ENCODE results near the gene GIGYF2.

DNA sequence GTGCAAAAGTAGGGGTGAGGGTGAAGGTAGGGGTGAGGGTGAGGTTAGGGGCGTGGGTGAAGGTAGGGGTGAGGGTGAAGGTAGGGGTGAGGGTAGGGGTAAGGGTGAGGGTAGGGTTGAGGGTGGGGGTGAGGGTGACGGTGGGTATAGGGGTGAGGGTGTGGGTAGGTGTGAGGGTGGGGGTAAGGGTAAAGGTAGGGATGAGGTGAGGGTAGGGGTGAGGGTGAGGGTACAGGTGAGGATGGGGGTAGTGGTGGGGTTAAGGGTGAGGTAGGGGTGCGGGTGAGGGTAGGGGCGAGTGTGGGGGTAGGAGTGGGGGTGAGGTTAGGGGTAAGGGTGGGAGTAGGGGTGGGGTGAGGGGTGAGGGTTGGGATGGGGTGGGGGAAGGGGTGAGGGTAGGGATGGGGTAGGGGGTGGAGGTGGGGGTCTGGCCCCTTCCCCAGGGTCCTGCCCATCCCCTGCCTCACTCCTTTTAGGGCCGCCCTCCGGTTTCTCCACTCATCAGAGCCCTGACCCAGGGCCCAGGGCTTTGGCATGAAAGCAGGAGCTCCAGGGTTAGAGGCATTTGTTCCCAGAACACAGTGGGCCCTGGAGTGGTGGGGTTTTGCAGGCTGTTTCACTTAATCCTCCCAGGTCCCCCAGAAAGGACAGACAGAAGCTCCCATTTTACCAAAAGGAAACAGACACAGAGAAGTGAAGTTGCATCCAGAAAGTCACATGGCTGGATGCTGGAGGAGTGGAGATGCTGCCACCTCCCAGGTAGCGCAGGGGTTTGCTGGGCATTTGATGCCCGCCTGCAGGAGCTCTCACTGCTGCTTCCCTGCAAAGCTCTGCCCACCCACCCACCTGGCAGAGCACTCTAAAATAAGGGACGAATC lies 199.8 kb downstream of the GIGYF2 start:
- TF ChIP-seq, protein P1, sequence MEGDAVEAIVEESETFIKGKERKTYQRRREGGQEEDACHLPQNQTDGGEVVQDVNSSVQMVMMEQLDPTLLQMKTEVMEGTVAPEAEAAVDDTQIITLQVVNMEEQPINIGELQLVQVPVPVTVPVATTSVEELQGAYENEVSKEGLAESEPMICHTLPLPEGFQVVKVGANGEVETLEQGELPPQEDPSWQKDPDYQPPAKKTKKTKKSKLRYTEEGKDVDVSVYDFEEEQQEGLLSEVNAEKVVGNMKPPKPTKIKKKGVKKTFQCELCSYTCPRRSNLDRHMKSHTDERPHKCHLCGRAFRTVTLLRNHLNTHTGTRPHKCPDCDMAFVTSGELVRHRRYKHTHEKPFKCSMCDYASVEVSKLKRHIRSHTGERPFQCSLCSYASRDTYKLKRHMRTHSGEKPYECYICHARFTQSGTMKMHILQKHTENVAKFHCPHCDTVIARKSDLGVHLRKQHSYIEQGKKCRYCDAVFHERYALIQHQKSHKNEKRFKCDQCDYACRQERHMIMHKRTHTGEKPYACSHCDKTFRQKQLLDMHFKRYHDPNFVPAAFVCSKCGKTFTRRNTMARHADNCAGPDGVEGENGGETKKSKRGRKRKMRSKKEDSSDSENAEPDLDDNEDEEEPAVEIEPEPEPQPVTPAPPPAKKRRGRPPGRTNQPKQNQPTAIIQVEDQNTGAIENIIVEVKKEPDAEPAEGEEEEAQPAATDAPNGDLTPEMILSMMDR (IDR thresholded peaks at IDR 0.05; ENCODE audit: borderline replicate concordance, extremely low read depth, low read length, poor library complexity, severe bottlenecking) = no peak
- no peak for TF ChIP-seq EZH2 (IDR thresholded peaks at IDR 0.05; ENCODE audit: borderline replicate concordance, low read depth, low read length, severe bottlenecking)
